ENCODE data around the gene WBP1.

WBP1 gene

DNA sequence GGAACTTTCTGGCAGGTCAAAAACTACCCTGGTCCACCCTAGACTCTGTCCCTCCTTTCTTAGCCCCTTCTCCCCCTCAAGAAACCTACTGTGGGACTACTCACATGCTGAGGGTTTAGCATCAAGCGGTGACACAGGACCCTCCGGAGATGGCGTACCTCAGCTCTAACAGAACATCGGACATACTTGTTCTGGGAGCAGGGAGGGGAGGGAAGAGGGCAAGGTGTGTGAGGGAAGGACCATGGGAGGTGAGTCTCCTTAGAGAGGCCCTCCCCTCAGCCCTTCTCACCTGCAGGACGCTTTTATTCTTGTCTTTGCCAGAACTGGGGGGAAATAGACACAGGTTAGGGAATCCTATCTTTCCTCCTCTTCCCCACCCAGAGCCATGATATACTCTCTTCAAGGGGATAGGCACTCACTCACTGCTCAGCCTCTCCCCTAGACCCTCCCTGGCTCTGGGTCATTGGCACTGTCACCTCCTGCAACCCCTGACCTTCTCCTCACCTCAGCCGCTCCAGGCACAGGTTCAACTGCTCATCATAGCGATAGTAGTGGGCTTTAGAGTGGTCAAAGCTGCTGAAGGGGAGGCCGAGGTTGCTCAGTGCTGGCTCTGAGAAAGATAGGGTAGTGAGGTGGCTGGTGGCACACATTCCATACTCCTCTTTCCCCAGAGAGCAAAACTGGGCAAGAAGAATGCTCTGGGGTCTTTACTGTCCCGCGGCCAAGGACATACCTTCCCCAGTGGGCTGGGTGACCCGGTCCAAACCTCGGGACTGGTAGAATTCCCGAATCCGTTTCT, 47.4 kb downstream of the WBP1 start:
- no peak for DNase-seq

DNA sequence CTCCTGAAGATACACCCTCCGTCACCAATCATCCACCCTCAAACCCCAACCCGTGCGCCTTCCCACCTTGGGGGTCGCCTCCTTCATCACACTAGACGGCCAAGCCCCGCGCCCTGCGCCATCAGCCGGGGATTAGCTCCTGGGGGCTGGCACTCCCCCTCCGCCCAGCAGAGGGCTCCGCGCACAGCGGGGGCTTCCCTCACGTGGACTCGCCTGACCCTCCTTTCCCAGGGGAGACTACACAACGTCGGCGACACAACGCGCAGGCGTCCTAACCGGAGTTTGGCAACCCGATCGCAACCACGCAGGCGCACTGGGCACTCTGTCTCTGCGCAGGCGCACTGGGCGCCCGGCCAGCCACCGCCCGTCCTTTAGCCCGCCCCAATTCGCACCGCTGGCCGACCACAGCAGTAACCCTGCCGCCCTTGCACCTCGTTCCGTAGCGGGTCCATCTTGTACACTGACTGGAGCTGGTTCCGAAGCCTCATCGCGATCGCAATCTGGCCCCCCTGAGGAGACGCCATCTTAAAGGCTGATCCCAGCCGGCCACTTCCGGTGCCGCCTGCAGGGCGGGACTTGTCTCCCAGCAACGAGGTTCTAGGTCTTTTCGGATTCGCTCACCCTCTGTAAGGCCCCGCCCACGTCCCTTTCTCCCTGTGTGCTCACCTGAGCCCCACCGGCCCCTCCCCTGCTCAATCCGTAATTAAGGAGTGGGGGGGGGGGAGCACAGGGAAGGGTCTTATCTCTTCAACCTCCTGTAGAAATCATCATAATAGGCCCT, 49.1 kb downstream of the WBP1 start, which contains the start of gene PCGF1:
Gene PCGF1 (minus strand): TSS at position 551 of the 781 bp plus-strand sequence. CDS start 27 bp downstream, at position 524.
- DNase-seq = peak; percentile 96

DNA sequence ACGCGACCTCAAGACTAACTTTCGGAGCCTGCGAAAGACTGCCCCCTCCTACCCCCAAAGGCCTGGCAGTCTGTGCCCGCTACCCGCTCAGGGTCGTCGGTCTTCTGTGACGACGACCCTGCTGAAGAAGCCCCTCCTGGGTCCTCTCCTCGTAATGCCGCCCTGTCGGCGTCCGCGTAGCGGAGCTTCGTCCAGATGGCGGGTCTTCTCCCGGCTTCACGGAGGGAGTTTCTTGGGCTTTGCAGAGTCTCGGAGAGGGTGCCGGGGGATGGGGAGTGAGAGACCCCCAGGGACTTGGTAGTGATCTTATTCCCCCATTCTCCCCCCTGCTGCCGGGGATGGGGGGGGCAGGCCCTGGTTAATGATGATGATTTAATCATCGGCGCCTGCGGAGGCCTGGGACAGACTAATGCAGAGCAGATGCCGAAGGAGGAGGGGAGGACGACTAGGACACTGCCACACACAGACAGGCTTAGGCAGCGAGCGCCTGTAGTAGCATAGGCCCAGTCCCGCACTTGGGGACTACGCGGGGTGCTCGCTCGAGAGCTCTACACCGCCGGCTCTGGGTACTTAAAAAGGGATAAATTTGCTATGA, 49.8 kb downstream of the WBP1 start:
- DNase-seq = no peak

DNA sequence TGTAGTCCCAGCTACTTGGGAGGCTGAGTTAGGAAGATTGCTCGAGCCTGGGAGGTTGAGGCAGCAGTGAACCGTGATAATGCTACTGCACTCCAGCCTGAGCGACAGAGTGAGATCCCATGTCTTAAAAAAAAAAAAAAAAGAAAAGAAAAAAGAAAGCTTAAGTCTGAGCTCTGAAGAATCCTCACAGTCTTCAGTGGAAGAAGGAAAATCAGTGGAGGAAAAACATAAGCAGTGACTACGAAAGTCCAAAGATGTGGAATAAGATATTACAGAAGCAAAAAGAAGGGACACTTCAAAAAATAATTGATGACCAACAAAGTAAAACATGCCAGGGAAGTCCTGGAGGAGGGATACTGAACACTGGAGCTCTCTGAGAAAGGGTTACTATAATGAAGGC, 52.0 kb downstream of the WBP1 start:
- no peak for DNase-seq
